GM10266 (cell line): Measurements from ENCODE around the gene PXDN.

Experiments used
- DNase-seq: peaks from one replicate; pipeline ENCODE4 v3.0.0; 2012; ENCODE audit errors: extremely low spot score
- TF ChIP-seq, protein P1 (sequence below): IDR thresholded peaks from 2 replicates; pipeline ENCODE4 v1.5.1; 2012; ENCODE audit warnings: mild to moderate bottlenecking, low read depth; ENCODE audit not compliant: control insufficient read depth, insufficient read depth; ENCODE audit errors: missing control alignments

The PXDN gene

DNA sequence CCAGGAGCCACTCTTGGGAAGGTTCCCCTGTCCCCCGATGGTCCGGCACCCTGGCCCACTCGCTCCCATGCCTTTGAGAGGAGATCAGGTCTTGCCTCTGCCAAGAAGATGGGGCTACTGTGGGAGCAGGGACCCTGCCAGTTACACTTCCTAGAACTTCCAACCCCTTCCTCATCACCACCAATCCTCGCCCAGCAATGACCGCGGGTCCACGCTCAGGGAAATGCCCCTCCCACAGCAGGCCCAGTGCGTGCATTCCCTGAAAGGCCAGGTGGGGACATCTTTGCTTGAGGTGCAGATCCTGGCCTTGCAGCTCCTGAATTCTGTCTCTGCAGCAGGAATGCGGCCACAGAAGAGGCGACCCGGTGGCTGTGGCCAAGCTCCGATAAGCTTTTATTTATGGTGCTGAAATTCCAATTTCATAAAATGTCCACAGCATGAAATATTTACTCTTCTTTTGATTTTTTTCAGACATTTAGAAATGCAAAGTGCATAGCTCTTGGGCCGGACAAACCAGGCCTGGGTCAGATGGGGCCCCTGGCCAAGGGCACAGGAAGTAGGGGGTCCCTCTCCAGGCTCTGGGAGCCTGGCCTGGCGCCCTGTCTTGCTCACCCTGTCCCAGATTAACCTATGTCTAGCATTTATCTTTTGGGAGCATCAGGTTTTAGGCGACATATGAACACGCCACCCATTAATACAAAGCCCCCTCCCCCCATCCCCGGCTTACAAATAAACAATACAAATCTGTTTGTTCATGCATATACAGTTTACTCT is 29.8 kb downstream of the PXDN start:
- TF ChIP-seq, protein P1, sequence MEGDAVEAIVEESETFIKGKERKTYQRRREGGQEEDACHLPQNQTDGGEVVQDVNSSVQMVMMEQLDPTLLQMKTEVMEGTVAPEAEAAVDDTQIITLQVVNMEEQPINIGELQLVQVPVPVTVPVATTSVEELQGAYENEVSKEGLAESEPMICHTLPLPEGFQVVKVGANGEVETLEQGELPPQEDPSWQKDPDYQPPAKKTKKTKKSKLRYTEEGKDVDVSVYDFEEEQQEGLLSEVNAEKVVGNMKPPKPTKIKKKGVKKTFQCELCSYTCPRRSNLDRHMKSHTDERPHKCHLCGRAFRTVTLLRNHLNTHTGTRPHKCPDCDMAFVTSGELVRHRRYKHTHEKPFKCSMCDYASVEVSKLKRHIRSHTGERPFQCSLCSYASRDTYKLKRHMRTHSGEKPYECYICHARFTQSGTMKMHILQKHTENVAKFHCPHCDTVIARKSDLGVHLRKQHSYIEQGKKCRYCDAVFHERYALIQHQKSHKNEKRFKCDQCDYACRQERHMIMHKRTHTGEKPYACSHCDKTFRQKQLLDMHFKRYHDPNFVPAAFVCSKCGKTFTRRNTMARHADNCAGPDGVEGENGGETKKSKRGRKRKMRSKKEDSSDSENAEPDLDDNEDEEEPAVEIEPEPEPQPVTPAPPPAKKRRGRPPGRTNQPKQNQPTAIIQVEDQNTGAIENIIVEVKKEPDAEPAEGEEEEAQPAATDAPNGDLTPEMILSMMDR, result no peak
- DNase-seq, result no peak

DNA sequence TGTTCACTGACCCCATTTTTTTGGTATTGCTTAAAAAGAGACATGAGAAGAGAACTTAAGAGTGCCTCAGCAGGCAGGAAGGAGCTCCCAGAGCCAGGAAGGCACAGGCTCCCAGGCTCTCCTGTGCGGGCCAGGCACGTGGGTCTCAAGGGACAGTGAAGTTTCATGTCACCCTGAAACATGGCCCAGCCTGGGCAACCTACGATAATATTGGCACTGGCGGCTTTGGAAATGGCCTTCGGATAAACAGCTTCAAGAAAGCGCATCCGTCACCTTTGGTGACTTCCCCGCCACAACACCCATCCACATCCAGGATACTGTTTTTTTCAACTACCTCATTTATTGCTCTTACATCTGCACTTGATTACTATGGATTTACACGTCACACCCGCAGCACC is 30.5 kb downstream of the PXDN start:
- no peak for DNase-seq
- TF ChIP-seq, protein P1, result no peak

DNA sequence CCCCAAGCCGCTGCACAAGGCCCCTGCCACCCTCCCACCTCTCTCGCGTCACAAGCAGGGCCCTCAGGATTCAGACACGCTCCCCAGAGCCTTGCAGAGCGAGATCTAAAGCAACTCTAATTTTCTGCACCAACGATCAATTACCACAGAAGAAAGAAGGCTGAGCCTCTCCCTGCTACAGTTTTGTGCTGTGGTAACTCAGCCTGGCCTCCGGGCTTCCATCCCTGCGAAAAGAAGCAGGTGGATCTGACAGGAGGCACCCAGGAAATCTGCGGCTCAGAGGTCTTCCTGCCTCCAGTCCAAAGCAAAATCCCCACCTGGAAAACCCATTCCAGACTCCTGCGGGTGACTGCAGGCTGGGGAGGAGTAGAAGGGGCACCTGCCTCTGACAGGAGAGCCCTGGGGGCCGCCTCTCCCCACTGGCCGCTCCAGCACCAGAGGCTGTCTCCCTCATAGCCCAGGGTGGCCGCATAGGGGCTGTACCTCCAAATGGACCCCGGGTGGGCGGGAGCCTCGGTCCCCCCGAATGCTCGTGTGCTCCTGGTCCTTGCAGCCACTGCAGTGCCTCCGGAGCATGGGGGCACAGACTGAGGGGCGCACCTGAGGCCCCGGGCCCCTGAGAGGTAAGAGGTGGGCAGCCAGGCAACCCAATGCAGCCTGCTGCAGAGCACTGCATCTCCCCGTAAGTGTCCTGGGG is 31.0 kb downstream of the PXDN start:
- TF ChIP-seq, protein P1, result no peak
- DNase-seq, result no peak

DNA sequence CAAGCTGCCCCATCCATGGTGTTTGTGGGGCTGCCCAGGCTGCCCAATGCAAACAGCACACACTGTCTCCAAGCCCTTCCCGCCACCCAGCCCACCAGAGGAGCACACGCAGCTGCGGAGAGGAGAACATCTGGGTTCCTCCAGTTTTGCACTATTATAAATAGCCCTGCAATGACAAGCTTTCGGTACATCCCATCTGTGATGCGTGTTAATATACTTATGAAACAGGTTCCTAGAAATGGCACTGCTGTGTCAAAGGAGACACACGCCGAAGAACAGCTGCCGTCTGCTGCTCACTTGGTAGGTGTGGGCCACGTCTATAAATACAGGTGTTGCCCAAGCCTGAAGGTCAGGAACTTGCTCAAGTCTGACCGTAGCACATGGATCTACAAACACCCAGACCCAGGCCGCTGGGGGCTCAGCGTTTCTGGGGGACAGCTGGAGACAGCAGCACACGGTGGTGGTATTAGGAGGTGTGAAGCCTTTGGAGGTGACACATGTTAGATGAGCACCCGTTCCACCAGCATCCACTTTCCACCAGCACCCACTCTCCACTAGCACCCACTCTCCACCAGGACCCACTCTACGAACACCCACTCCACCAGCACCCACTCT is 34.3 kb downstream of the PXDN start:
- DNase-seq, result no peak

DNA sequence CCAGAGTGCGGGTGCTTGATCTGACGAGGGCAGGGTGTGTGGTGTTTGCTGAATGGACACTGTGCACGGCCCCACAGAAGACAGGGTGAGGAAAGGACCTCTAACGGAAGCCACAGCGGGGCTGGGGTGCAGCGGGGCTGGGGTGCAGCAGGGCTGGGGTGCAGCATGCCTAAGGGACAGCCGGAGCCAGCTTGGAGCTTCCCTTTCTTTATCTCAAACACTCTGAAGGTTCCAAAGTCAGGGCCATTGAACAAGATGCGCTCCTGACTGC is 35.0 kb downstream of the PXDN start:
- no peak for DNase-seq
- TF ChIP-seq, protein P1, result no peak

More for the DNA sequence above, 34.3 kb downstream of the PXDN start:
- TF ChIP-seq, protein P1, result no peak

DNA sequence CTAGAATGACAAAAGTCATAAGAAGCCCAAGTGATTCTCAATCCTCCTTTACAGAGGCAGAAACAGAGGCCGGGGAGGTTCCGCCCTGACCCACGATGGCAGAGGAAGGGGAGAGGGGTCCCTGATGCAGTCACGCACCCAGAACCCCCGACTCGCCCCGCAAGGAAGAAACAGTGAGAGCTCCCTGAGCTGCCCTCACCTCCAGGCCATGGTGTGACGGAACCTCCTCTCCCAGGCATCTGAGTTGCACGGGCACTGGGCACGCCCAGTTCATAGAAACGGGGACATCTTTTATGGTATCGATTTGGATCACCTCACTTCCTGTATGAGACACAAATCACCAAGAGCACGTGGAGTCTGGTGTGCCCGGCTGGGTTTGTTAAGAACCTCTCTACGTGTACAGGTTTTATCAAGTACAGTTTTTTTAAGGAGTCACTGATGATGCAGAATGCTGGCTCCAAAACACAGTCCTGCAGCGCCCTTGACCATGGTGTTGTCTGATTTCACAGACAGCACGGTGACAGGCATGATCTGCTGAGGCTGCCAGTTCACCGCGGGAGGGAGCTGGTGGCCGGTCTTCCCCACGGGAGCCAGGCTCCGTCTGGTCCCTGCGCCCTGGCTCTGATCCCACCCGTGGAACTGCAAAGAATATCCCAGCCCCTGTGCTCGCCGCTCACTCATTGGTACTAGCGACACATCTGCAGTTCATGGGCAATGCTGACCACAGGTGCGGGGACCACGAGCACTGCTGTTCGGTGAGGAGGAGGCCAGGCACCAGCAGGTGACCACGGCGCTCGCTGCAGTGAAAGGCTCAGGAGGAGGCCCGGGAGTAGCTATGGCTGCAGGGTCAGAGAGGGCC is 35.6 kb downstream of the PXDN start:
- TF ChIP-seq, protein P1, result no peak
- no peak for DNase-seq
